Measurements from ENCODE around the gene INPP5J. TPM values are rescaled to one million over a fixed set of nuclear protein-coding genes. Genes with fewer than 3 reads are reported as not detected.

Gene INPP5J
- total and polyA plus RNA-seq, 4 donors = 1.2 to 6.5 (median 2.1) TPM

DNA sequence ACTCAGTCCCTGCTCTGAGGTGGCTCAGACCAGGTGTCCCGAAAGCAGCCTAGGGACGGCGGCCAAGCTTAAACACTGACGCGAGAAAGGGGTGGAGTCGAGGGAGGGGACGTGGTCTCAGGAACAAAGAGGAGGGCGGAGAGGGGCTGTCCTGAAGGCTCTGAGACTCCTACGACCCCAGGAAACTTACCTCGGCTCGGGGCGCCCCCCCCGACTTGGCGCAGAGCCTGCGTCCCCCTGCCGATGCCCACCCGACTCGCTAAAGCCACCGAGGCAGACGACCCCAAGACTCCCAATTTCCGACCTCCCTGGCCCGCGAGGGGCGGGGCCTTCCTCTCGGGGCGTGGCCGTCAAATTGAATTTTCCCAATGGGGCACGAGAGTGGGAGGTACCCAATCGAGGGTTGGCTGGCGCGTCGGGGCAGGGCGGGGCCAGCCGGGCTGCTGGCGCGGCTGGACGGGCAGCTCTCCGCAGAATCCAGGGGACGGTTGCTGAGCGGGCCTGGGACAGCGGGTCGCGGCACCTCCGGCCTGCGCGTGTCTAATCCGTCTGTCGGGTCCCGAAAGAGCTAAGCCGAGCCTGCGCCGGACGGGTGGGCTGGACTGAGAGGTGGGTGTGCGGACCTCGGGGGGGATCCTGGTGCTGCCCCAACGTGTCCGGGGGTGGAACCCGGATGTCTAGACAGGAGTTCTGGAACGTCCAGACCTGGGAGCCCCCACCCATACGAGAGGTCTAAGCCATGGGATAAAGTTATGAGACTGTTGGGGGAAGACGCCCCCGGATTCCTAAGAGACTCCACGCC lies 41.7 kb upstream of the INPP5J start, which contains the start of gene SMTN:
Gene SMTN (plus strand): TSS at position 471 of the 802 bp plus-strand sequence. CDS start 1,941 bp downstream, outside the sequence.
- Histone ChIP-seq H3K9me3 (ENCODE audit: control insufficient read depth in 4 of 4, insufficient read depth in 3 of 4, low read length in 3 of 4) (no peaks in the 10 kb centered on the region), H3K36me3 (ENCODE audit: control insufficient read depth in 4 of 4, insufficient read depth in 4 of 4, low read length in 4 of 4) (peaks cover 0 to 7% (median under 1%) of the 10 kb centered on the region in 4 donors), H3K27me3 (ENCODE audit: control insufficient read depth in 3 of 3, insufficient read depth in 3 of 3, low read length in 2 of 3) (no peaks in the 10 kb centered on the region), H3K27ac (ENCODE audit: low read depth in 1 of 2, low read length in 1 of 2) (peak within 1 kb of the TSS; percentile 89), H3K4me3 (peak within 1 kb of the TSS; percentile 73), H3K9ac (ENCODE audit: insufficient read depth in 1 of 2, low read length in 2 of 2) (peak within 1 kb of the TSS; percentile 90 to 97), H3K4me1 (ENCODE audit: control insufficient read depth in 5 of 5, insufficient read depth in 5 of 5, low read length in 5 of 5) (peaks cover 7 to 48% (median 29%) of the 10 kb centered on the region in 5 donors)
- WGBS, 2 donors = 1% methylated on average over 62 to 63 of the region's 63 CpGs
- TF ChIP-seq, protein P1, sequence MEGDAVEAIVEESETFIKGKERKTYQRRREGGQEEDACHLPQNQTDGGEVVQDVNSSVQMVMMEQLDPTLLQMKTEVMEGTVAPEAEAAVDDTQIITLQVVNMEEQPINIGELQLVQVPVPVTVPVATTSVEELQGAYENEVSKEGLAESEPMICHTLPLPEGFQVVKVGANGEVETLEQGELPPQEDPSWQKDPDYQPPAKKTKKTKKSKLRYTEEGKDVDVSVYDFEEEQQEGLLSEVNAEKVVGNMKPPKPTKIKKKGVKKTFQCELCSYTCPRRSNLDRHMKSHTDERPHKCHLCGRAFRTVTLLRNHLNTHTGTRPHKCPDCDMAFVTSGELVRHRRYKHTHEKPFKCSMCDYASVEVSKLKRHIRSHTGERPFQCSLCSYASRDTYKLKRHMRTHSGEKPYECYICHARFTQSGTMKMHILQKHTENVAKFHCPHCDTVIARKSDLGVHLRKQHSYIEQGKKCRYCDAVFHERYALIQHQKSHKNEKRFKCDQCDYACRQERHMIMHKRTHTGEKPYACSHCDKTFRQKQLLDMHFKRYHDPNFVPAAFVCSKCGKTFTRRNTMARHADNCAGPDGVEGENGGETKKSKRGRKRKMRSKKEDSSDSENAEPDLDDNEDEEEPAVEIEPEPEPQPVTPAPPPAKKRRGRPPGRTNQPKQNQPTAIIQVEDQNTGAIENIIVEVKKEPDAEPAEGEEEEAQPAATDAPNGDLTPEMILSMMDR (IDR thresholded peaks at IDR 0.05; ENCODE audit: control extremely low read depth, extremely low read depth) = no peak
- DNase-seq = peak; percentile 97 to 98 (median 98)
- ATAC-seq (ENCODE audit: insufficient read depth, low FRiP score) = peak; percentile 77

DNA sequence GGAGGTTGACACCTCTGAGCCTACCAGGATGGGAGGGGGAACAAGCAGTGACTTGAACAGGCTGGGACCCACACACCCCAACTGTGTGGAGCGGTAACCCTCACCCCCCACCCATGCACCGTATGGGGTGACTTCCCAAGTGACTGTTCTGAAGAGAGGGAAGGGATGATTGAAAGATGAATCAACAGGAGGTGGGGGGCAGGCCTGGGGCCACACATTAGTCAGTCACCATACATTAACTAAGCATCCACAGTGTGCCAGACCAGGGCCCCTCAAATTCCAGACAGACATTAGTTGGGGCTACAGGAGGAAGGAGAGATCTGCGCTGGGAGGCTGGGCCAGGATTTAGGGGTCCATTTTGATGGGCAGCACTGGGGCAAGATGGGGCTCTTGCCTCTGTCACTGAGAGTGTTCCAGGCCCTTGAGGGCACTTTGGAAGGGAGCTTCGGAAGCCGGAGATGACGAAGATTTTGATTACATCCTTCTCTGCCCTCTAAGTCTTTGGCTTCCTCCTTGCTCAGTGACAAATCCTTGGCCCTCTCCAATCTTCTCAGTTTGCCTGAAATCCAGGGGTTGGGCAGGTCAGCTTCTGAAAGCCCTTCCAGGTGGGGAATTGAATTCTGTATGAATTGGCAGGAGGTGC lies 40.7 kb upstream of the INPP5J start:
- no peak for ATAC-seq (ENCODE audit: insufficient read depth, low FRiP score)
- H3K4me1 ChIP-seq (ENCODE audit: control insufficient read depth in 5 of 5, insufficient read depth in 5 of 5, low read length in 5 of 5) = peaks cover 7 to 46% (median 24%) of the 10 kb centered on the region in 5 donors

DNA sequence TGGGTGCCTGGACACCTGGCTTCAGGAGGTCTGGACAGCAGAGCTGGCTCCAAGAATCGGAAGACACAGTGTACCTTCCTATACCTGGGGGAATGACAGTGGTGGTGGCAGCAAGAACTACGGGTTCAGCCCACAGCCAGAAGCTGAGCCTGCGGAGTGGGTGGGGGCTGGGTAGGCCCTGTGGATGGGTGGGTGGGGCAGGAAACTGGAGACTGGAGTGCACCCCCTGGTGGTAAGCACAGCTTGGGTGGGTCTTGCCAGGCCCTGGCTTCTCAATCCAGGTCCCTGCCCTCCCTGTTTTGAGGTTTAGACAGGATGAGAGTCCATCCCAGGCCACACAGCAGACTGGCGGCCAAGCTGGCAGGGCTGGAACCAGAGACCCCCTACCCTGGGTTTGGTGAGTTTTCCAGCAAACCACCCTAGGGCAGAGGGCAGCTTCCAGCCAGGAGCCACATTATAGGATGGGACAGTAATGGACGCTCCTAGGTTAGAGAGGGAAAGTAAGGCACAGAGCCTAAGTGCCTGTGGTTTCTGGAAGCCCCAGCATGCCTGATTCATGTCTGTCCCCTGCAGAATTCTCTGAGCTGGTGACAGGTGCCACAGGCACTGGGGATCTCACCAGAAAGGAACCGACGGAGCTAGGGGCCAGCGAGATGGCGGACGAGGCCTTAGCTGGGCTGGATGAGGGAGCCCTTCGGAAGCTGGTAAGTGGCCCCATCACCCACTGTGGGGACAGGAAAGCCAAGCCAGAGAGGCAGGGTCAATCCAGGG lies 40.0 kb upstream of the INPP5J start:
- peak overlapping the region; percentile 73 to 89 for H3K27ac ChIP-seq (ENCODE audit: low read depth in 1 of 2, low read length in 1 of 2)
- H3K4me1 ChIP-seq (ENCODE audit: control insufficient read depth in 5 of 5, insufficient read depth in 5 of 5, low read length in 5 of 5) = peaks cover 7 to 46% (median 24%) of the 10 kb centered on the region in 5 donors
- 66 to 72% methylated on average over 11 of the region's 11 CpGs for WGBS, 2 donors
- H3K36me3 ChIP-seq (ENCODE audit: control insufficient read depth in 4 of 4, insufficient read depth in 4 of 4, low read length in 4 of 4) = peaks cover 3 to 14% (median 9%) of the 10 kb centered on the region in 4 donors
- no peaks in the 10 kb centered on the region for H3K27me3 ChIP-seq (ENCODE audit: control insufficient read depth in 3 of 3, insufficient read depth in 3 of 3, low read length in 2 of 3)
- TF ChIP-seq, protein P1 (IDR thresholded peaks at IDR 0.05; ENCODE audit: control extremely low read depth, extremely low read depth) = peak; percentile 6
- ATAC-seq (ENCODE audit: insufficient read depth, low FRiP score) = no peak
- H3K4me3 ChIP-seq = peak overlapping the region; percentile 73
- no peaks in the 10 kb centered on the region for H3K9me3 ChIP-seq (ENCODE audit: control insufficient read depth in 4 of 4, insufficient read depth in 3 of 4, low read length in 3 of 4)
- H3K9ac ChIP-seq (ENCODE audit: insufficient read depth in 1 of 2, low read length in 2 of 2) = peak overlapping the region in 1 of 2 donors; percentile 97
- peak in 2 of 3 donors; percentile 50 to 72 for DNase-seq

More for the DNA sequence above, 40.7 kb upstream of the INPP5J start:
- Histone ChIP-seq H3K4me3 (peak overlapping the region; percentile 73), H3K27ac (ENCODE audit: low read depth in 1 of 2, low read length in 1 of 2) (peak overlapping the region; percentile 83 to 89), H3K36me3 (ENCODE audit: control insufficient read depth in 4 of 4, insufficient read depth in 4 of 4, low read length in 4 of 4) (peaks cover 0 to 11% (median 7%) of the 10 kb centered on the region in 4 donors), H3K27me3 (ENCODE audit: control insufficient read depth in 3 of 3, insufficient read depth in 3 of 3, low read length in 2 of 3) (no peaks in the 10 kb centered on the region), H3K9ac (ENCODE audit: insufficient read depth in 1 of 2, low read length in 2 of 2) (peak overlapping the region in 1 of 2 donors; percentile 97), H3K9me3 (ENCODE audit: control insufficient read depth in 4 of 4, insufficient read depth in 3 of 4, low read length in 3 of 4) (no peaks in the 10 kb centered on the region)
- 45 to 65% methylated on average over 6 of the region's 6 CpGs for WGBS, 2 donors
- TF ChIP-seq, protein P1 (IDR thresholded peaks at IDR 0.05; ENCODE audit: control extremely low read depth, extremely low read depth) = no peak
- DNase-seq = no peak

Data from lung (tissue), 12 donors.